ENCODE data around the gene ATP6V1C2. TPM values are rescaled to one million over a fixed set of nuclear protein-coding genes. Genes with fewer than 3 reads are reported as not detected.

ATP6V1C2 gene
- total RNA-seq, 1 donor from 2014 or later: 3.3 TPM

DNA sequence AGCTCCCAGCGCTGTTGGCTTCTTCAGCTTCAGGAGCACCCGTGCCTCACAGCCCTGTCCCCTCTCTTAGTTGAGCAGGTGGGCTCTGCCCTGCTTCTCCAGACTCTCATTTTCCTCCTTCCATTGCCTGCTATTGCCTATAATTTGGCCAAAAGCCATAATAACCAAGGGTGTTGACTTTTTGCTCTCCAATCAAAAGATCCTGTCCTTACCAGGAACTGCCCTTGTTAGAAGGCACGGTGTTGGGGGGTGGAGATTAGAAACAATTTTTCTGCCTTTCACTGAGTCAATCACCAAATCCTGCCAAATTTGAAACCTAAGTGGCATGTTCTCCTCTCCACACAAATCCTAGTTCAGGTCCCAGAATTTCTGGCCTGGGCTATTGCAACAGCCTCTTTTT is 107.9 kb downstream of the ATP6V1C2 start:
- ATAC-seq (ENCODE audit: low read depth) (no peak), DNase-seq (no peak)
- intact Hi-C loops (cut with micrococcal nuclease): no loop called here
- no peak overlapping the region for H3K4me3 Mint-ChIP-seq
- H3K9me3 Mint-ChIP-seq: no peaks in the 10 kb centered on the region
- TF ChIP-seq, protein P1, sequence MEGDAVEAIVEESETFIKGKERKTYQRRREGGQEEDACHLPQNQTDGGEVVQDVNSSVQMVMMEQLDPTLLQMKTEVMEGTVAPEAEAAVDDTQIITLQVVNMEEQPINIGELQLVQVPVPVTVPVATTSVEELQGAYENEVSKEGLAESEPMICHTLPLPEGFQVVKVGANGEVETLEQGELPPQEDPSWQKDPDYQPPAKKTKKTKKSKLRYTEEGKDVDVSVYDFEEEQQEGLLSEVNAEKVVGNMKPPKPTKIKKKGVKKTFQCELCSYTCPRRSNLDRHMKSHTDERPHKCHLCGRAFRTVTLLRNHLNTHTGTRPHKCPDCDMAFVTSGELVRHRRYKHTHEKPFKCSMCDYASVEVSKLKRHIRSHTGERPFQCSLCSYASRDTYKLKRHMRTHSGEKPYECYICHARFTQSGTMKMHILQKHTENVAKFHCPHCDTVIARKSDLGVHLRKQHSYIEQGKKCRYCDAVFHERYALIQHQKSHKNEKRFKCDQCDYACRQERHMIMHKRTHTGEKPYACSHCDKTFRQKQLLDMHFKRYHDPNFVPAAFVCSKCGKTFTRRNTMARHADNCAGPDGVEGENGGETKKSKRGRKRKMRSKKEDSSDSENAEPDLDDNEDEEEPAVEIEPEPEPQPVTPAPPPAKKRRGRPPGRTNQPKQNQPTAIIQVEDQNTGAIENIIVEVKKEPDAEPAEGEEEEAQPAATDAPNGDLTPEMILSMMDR (IDR thresholded peaks at IDR 0.05): no peak
- ChIA-PET CTCF (no interaction called here), POLR2A (no interaction called here)
- H3K36me3 Mint-ChIP-seq (ENCODE audit: low read depth): no peaks in the 10 kb centered on the region
- H3K27me3 Mint-ChIP-seq: peaks cover 57% of the 10 kb centered on the region
- no peak overlapping the region for H3K27ac Mint-ChIP-seq
- peaks cover 12% of the 10 kb centered on the region for H3K4me1 Mint-ChIP-seq

DNA sequence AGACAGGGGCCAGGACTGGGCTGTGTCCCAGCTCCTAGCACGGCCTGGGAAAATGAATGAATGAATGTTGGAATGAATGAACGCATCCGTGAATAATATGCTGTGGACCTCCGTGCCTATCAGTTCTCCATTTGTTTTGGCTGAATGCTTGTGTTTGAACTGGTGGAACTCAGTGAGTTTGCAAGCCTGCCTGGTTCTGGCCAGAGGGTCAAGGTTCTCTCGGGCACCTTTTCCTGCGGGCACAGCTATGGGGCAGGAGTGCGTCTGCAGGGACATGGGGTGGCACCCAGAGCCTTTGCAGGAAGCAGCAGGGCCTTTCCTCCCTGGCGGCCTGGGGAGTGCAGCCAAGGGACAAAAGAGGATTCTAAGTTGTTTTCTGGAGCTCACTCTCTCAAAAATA is 108.8 kb downstream of the ATP6V1C2 start:
- ATAC-seq (ENCODE audit: low read depth) (no peak), DNase-seq (no peak)
- TF ChIP-seq, protein P1 (IDR thresholded peaks at IDR 0.05): no peak
- Mint-ChIP-seq H3K4me3 (no peak overlapping the region), H3K36me3 (ENCODE audit: low read depth) (no peaks in the 10 kb centered on the region), H3K9me3 (no peaks in the 10 kb centered on the region), H3K4me1 (peaks cover 12% of the 10 kb centered on the region), H3K27ac (no peak overlapping the region), H3K27me3 (peaks cover 49% of the 10 kb centered on the region)
- ChIA-PET CTCF (interaction anchor here (0.5 to 1.1 kb wide), 2 partner anchors 65 to 300 kb away, joined by 3 read pairs; no protein-coding TSS in a partner anchor), POLR2A (no interaction called here)
- intact Hi-C loops (cut with micrococcal nuclease): loop anchor here (10.0 kb wide), 1 partner anchor 405 kb away; no protein-coding TSS in a partner anchor

DNA sequence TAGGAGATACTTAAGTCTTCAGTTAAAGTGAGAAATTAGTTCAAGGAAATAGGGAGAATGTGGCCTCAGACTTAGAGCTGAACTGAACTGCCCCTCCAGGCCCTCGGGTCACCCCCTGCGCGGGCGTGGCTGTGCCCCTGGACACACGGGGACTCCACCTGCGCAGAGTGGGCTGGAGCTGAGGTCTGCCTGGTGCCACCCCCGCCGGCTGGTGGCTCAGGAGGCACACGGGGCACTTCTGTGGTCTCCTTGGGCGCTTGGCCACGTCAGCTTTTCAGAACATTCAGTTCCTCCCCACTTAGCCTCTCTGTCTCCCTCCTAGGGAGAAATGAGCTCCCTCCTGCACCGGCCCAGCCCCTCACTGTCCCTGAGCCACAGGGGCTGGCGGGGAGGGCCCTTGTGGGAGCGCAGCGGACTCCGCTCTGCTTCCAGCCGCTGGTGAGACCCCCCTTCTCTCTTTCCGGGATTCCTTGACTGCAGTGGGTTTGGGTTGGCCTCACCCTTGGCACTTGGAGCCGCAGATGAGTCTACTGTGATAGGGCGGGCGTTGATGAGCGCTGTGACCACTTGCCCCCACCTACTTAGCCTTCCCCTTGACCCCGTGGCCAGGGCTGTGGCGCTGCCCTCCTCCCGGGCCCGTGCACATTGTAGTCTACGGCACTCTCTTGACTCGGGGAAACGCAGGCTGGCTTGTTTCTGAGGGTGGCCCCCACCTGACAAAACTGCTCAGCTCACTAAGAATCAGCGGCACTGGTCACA is 109.4 kb downstream of the ATP6V1C2 start:
- POLR2A ChIA-PET: no interaction called here
- H3K4me1 Mint-ChIP-seq: peaks cover 12% of the 10 kb centered on the region
- intact Hi-C loops (cut with micrococcal nuclease): loop anchor here (10.0 kb wide), 1 partner anchor 404 kb away; no protein-coding TSS in a partner anchor
- TF ChIP-seq, protein P1 (IDR thresholded peaks at IDR 0.05): no peak
- H3K4me3 Mint-ChIP-seq: no peak overlapping the region
- DNase-seq (no peak), ATAC-seq (ENCODE audit: low read depth) (no peak)
- H3K36me3 Mint-ChIP-seq (ENCODE audit: low read depth): no peaks in the 10 kb centered on the region
- no peaks in the 10 kb centered on the region for H3K9me3 Mint-ChIP-seq
- H3K27ac Mint-ChIP-seq: no peak overlapping the region
- CTCF ChIA-PET: interaction anchor here (0.5 to 1.2 kb wide), 3 partner anchors 66 to 616 kb away, joined by 3 read pairs; no protein-coding TSS in a partner anchor
- peaks cover 44% of the 10 kb centered on the region for H3K27me3 Mint-ChIP-seq

DNA sequence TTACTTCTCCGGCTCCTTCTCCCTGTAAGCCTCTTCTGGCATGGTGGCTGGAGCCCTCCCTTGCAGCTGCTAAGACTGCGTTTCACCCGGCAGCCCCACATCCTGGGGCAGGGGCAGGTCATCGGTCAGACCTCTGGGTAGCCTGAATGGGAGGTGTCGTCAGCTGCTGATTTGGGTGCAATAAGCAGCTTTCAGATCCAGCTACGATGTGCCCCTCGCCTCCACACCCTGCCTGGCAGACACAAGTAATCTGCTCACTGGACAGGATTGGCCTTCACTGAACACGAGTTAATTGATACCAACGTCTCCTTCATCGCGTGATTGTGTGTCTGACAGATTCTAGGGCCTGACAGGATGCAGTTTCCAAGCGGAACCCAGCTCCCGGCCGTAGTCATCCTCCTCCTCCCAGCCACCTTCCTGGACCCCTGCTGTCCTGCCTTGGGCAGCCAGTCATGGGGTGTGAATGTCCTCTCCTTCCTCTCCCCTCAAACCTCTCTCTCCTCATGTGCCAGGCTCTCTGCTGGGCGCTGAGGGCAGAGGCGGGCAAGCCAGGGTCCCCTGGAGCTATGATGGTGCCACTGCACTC is 110.1 kb downstream of the ATP6V1C2 start:
- Mint-ChIP-seq H3K4me1 (peaks cover 12% of the 10 kb centered on the region), H3K4me3 (no peak overlapping the region), H3K27ac (no peak overlapping the region), H3K36me3 (ENCODE audit: low read depth) (no peaks in the 10 kb centered on the region), H3K27me3 (peaks cover 40% of the 10 kb centered on the region), H3K9me3 (no peaks in the 10 kb centered on the region)
- no peak for ATAC-seq (ENCODE audit: low read depth)
- CTCF ChIA-PET: interaction anchor here (1.1 to 2.5 kb wide), 8 partner anchors 20 to 753 kb away, joined by 3 to 22 read pairs (median 4); partner anchors contain the start of gene PDIA6
- intact Hi-C loops (cut with micrococcal nuclease): loop anchor here (10.0 kb wide), 1 partner anchor 403 kb away; no protein-coding TSS in a partner anchor
- TF ChIP-seq, protein P1 (IDR thresholded peaks at IDR 0.05): no peak
- POLR2A ChIA-PET: no interaction called here
- DNase-seq: no peak

Data from activated B cell treated with CpG ODN at 0.5 μM for 24 hours (primary cell).